GM19239 (cell line): Measurements from ENCODE around the gene LRP11.
"Not testable (repeated sequence)": the region's sequence is repeated elsewhere in the genome, so short reads cannot be mapped to it uniquely, and the experiment has no call there.

Source experiments
- DNase-seq: peaks from one replicate; pipeline ENCODE4 v3.0.0; 2011; ENCODE audit warnings: low spot score; ENCODE audit not compliant: insufficient read length
- FAIRE-seq: peaks from 2 replicates; lab custom pipeline; 2011; peaks lifted over from hg19 to GRCh38; lab: Jason Lieb, UNC

LRP11 gene

DNA sequence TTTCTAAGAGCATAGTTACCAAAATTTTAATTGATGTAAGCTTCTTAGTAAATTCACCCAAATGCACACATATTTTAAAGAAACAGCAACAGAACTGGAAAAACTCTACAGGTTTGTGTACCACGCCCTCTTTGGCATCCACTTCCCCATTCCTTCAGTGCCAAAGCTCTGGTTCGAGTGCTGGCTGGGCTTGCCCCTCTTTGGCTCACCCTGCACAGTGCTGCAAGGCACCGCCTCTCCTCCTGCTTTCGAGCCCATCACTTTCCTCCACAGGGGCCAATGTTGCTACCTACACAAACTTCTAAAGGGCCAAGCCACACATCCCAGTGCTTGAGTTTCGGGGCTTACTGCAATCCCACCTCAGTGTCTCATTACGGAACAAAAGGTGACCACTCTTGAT, 9.6 kb downstream of the LRP11 start:
- DNase-seq (no peak), FAIRE-seq (no peak)

DNA sequence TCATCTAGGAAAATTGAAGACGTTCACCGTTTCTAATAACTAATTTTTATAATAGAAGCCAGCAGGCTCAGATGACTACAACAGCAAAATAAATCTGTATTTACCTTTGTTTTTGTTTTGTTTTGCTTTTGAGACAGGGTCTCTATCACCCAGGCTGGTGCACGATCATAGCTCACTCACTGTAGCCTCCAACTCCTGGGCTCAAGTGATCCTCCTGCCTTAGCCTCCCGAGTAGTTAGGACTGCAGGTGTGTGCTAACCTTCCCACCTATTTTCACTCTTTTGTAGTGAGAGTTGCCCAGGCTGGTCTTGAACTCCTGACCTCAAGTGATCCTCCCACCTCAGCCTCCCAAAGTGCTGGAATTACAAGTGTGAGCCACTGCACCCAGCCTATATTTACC, 10.1 kb downstream of the LRP11 start:
- FAIRE-seq, DNase-seq: not testable (repeated sequence)

DNA sequence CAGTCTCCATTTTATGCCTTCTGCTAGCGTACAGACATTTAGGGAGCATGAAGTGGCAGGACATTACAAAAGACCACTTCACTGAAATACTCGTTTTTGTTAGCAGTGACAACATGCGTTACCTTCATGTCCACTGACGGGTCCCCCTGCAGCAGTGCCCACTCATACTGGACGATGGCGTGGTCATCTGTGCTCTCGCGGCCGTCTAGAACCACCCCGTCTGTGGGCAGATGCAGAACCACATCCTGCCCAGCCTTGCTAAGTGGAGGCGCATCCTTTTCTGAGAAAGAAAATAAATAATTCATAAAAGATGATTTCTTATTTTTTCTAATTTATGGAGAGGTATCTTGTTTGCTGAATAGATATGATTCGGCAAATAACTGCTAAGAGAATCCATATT, 11.3 kb downstream of the LRP11 start:
- DNase-seq, result no peak
- no peak for FAIRE-seq

DNA sequence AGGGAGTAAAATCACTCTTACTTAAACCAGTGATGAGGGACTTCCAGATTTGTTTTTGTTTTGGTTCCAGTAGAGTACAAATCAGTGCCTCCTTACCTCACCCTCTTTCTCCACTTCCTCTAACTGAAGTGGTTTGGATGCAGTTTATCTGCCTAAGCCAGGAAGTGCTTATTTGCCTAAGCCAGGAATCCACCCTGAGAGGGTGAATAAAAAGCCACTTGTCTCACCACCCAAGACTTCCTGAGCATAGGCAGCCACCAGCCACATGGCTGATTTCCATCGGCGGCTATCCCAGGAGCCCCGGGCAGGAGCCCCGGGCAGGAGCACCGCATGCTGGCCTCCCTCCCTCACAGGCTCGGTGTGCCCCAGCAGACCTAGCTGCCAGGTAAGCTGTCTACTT, 12.0 kb downstream of the LRP11 start:
- FAIRE-seq, result no peak
- no peak for DNase-seq

DNA sequence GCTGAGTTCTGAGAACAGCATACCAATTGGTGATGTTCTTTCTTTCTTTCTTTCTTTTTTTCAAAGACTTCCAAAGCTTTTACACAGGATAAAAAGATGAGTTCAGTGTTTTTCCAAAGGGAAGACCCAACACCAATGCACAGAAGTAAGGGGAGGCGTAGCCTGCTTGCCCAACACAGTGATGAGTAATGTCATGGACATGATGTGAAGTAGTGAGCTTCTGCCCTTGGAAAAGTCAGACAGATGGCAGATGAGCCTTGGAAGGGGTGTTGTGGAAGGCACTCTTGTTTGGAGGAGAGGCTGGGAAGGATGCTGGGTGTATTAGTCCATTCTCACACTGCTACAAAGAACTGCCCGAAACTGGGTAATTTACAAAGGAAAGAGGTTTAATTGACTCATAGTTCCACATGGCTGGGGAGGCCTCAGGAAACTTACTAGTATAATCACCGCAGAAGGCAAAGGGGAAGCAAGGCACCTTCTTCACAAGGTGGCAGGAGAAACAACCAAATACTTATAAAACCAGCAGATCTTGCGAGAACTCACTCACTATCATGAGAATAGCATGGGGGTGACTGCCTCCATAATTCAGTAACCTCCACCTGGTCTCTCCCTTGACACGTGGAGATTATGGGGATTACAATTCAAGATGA, 12.6 kb downstream of the LRP11 start:
- FAIRE-seq, result no peak
- DNase-seq, result no peak

DNA sequence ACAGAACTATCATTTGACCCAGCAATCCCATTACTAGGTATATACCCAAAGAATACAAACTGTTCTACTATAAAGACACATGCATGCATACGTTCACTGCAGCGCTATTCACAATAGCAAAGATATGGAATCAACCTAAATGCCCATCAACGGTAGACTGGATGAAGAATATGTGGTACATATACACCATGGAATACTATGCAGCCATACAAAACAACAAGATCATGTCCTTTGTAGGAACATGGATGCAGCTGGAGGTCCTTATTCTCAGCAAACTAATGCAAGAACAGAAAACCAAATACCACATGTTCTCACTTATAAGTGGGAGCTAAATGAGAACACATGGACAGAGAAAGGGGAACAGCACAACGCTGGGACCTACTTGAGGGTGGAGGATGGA, 15.8 kb downstream of the LRP11 start:
- FAIRE-seq, DNase-seq: not testable (repeated sequence)

DNA sequence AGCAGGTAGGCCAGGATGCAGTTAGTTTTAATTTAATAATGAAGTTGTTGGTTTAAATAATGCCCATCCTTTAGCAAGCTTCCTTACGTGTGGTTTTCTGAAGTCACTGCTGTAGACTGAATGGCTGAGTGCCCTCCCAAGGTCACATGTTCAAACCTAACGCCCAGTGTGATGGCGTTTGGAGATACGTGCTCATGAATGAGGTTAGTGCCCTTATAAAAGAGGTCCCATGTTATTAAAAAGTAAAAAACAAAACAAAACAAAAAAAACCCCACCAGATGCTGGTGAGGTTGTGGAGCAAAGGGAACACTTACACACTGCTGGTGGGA, 16.3 kb downstream of the LRP11 start:
- no peak for DNase-seq
- no peak for FAIRE-seq

DNA sequence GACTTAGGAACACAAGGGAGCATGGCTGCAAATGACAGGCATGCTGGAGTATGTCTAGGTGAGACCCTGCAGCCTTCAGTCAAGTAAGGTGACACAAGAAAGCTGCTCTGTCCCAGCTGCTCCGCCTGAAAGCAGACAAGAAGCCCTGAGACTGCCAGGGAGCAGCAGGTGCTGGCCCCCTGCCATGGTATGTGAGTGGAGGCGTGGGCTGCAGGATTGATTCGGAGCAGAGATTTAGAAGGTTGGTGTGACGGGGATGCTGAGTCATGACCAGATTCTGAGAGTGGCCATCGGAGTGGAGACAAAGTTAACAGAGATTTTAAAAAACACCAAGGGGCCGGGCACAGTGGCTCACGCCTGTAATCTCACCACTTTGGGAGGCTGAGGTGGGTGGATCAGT, 17.8 kb downstream of the LRP11 start:
- DNase-seq (no peak), FAIRE-seq (no peak)

DNA sequence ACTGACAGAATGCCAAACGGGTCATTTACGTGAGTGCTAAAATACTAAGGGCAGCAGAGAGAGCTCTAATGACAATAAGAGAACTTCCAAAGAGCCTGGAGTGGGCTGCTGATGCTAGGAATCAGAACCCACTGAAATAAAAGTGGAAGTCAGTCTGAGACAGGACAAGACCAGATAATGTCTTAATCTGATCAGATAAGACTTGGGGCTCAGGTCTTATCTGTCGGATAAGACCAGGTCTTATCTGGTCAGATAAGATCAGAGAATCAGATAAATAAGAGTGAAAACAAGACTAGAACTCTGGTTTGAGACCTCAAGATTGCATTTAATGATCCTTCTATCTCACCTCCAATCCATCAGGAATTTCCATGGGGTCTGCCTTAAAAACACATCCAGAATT, 18.6 kb downstream of the LRP11 start:
- FAIRE-seq (no peak), DNase-seq (no peak)

DNA sequence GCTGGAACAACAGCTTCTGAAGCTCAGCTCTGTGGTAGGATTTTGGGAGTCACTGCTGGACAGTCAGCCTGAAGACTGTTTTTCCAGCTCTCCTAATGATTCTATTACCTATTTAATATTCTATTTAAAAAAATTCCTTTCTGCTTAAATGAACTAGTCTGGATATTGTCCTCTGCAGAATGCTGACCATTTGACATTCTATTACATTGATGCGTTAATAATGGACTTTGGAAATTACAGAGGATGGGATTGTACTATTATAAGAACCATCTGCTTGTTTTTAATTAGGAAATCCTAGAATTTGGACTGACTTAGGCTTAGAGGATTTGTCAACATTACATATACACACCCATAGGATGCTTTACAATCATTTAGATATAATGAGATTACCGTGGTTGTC, 19.7 kb downstream of the LRP11 start:
- DNase-seq, result no peak

DNA sequence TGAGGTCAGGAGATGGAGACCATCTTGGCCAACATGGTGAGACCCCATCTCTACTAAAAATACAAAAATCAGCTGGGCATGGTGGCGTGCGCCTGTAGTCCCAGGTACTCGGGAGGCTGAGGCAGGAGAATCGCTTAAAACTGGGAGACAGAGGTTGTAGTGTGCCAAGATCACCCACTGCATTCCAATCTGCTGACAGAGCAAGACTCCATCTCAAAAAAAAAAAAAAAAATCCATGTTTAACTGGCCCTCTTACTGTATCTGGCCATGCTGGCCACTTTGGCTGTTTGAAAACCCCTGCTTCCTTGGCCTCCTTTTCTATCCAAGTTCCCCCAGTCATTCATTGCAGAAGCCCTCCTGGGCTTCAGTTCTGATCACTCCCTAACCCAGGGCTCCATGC, 20.1 kb downstream of the LRP11 start:
- not testable (repeated sequence) for DNase-seq, FAIRE-seq

More for the DNA sequence above, 19.7 kb downstream of the LRP11 start:
- FAIRE-seq, result no peak

DNA sequence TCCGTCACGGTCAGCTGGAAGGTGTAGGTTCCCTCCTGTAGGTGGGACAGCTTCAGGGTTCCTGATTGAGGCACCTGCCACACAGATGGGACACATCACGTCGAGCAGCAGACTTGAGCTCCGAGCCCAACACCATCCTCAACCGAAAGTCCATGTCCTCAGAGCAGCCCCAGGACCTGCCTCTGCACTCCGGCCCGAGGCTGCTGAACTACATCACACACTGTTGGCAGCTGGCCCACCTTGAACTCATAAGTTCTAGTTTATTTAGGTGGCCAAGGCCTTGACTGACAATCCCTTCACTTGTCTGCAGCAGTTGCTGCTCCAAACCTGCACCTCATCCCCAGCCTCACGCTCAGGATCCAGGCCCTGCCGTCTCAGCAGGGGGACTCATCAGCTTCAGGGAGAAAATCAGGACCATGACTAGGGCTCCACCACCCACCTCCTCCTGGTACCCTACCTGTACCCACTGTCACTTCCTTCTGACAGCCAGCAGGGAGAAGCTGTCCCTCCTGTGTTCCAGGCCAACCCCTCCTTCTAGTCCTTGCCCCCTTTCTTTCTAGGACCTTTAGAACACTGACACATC, 21.0 kb downstream of the LRP11 start:
- no peak for DNase-seq
- no peak for FAIRE-seq

DNA sequence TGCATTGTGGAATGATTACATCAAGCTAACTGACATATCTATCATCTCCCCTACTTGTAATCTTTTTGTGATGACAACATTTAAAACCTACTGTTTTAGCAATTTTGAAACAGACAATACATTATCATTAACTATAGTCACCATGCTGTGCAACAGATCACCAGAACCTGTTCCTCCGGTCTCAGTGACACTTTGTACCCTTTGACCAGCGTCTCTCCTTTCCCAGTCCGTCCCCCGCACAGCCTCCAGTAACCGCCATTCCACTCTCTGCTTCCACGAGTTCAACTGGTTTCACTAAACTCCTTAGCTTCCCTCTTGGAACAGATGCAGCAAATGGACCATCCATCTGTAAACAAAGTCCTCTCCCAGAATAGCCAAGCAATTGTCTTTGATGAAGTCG, 21.8 kb downstream of the LRP11 start:
- FAIRE-seq (no peak), DNase-seq (no peak)

DNA sequence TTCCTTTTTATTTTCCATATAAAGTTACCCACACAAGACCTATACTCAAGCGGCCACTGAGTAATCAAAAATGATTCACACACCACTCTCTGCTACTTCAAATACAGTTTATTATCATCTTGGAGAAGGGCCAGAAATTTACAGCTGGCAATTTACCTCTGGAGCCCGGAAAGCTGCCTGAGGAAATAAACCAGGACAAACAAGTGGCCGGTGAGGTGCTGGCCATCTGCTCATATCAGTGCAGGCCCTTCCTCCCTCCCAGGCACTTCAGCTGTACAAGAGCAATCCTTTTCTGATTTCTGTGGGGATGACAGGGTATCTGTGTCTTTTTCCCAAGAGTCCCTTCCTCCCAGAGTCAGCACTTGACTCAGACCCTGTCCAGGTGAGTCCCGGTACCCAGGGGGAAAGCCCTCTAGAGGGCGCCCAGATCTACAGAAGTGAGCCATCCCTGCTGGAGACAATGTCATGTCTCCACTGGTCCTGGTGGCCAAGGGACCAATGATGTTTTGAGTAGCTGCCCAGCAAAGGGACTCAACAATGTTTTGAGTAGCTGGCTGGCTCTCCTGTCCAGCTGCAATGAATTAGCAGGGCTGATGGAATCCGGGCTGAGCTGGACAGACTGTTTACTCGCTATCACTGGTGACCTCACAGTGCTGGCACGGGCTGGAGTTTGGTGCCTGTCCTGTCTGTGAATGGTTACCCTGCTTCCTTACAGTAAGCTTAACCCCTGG, 23.6 kb downstream of the LRP11 start:
- FAIRE-seq (no peak), DNase-seq (peak; percentile 29)

DNA sequence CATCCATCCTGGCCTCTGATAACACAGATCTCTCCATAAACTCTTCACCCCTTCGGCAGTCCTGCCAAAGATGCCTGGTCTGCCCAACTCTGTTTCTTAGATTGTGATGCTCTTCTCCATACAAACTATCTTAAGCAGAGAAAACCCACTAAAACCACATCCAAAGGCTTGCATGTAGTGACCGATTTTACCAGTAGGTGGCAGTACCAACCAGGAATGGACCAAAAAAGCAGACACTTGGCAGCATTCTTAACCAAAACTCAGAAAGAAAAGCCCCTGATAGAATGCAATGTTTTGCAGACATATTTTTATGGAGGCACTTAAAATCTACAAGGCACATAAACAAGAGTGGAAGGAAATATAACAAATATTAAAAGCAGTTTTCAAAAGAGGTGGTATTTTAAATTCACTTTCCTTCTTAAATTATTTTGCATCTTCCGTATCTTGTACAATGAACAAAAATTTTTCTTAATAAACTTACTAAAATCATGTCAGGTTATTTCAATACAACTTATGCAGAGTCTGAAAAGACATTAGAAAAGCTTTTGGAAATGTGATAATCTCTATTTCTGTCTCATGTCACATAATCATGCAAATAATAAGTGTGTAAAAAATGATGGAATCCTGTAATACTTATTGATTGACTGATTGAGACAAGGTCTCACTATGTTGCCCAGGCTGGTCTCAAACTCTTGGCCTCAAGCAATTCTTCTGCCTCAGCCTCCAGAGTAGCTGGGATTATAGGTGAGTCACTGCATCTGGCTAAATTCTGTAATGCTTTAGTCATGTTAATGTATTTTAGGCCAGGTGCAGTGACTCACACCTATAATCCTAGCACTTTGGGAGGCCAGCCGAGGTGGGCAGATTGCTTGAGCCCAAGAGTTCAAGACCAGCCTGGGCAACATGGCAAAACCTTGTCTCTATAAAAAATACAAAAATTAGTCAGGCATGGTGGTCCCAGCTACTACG, 29.4 kb downstream of the LRP11 start:
- DNase-seq (peak; percentile 43), FAIRE-seq (peak; percentile 75)

DNA sequence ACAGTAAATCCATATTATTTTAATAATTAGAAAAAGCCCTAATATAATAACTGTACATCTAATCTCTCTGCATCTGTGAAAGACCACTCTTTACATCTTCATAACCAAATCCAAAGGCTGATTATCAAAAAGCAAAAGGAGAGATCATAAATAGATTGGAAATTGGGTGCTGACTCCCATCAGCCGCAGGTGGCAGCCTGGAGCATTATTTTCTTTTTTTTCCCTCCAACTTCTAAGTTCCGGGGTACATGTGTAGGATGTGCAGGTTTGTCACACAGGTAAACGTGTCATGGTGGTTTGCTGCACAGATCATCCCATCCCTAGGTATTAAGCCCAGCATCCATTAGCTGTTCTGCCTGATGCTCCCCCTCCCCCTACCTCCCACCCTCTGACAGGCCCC, 30.5 kb downstream of the LRP11 start:
- no peak for DNase-seq
- FAIRE-seq, result no peak

DNA sequence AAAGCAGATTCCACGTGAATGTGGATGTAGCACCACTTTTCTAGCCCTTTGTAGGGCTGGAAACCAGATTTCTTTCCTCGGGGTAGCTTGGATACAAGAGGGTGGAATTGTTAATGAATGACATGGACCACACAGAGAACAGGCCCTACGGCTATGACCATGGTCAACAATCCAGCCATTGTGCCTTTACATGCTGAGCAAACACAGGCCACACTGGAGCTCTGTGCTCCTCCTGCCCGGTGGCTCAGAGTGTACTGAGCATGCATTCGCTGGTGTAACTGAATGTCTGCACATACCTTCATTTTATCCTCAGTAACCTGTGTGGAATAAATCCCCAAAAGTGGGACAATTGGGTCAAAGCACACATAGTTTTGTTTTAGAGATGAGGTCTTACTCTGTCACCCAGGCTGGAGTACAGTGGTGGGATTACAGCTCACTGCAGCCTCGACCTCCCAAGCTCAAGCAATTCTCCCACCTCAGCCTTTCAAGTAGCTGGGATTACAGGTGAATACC, 32.8 kb downstream of the LRP11 start:
- DNase-seq (no peak), FAIRE-seq (no peak)

DNA sequence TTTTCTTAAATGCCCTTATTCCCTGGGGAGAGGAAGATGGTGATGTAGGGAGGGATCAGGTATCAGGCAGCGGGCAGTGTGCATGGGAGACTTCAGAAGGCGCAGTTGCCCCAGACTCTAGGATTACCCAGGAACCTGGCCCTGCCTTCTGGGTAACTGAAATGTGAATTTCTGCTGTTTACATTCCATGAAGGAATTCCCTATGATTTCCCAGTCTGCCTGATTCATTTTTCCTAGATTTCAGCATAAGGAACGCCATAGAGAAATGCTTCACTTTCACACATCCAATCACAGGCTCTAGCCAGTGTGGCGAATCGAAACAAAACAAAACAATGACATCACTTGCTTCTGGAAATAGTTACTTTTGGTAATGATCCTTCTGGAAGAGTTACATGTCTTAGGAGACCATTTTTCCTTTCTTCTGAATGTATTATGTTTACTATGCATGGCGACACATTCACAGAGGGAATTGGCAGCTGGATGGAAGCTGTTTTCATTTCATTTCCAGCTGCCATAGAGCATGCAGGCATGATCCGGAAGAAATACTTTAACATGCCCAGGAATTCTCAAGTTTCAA, 33.3 kb downstream of the LRP11 start:
- FAIRE-seq (no peak), DNase-seq (no peak)

DNA sequence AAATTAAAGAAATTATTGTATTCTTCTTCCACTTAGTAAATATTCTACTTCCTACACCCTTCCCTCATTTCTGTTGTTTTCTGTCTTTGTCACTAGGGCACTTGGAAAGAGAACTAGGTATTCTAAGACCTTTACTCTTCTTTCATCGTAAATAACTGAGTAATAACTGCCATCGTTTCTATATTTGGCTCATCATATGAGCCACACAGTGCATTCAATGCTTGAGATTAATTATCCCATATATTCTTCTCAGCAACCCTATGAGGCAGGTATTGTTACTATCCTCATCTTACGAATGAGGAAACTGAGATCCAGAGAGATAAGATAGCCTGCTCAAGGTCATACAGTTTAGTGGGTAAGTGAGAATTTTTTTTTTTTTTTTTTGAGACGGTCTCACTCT, 38.9 kb downstream of the LRP11 start:
- no peak for DNase-seq
- FAIRE-seq, result no peak

DNA sequence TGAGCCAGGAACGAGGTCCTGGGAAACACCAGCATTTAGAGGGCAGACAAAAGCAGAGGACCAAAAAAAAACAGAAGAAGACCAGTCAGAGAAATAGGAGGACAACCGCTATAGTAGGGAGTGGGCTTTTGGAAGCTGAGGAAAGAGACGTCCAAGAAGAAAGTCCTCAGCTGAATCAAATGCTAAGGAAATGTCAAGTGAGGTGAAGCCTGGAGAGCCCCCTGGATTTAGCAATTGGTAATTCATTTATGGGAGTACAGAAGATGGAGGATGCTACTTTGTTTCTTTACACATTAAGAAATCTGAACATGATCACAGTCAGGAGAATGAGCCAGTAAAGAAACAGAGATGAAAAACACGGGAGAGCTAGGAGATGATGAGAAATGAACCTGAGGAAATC, 41.1 kb downstream of the LRP11 start:
- DNase-seq, result no peak
- FAIRE-seq, result no peak
